GM12891 (cell line): ENCODE data around the gene DLGAP1.

Source experiments
- POLR2A ChIP-seq: IDR thresholded peaks from 2 replicates; pipeline ENCODE4 v1.6.1; 2011; ENCODE audit warnings: low read depth, low read length, control low read depth
- POLR2AphosphoS5 ChIP-seq: IDR thresholded peaks from 2 replicates; pipeline ENCODE4 v1.6.1; 2011; ENCODE audit warnings: low read depth, low read length, control low read depth
- SPI1 ChIP-seq: IDR thresholded peaks from 2 replicates; pipeline ENCODE4 v1.6.1; 2011; ENCODE audit warnings: low read depth, low read length, control low read depth

- TF ChIP-seq POLR2A (no peak), SPI1 (no peak), POLR2AphosphoS5 (no peak)
These were observed 727.8 kb downstream of the DLGAP1 start for GRCh38 chr18:3727274-3727673.
